ENCODE data around the gene VAMP1. TPM values are rescaled to one million over a fixed set of nuclear protein-coding genes. Genes with fewer than 3 reads are reported as not detected.

The VAMP1 gene
- total RNA-seq, 1 donor from 2014 or later: 4.8 TPM

- no peak for TF ChIP-seq CTCF (IDR thresholded peaks at IDR 0.05; ENCODE audit: insufficient read depth, low read length, poor library complexity, severe bottlenecking)
- Histone ChIP-seq H3K36me3 (ENCODE audit: control insufficient read depth, insufficient read depth, low read length) (no peaks in the 10 kb centered on the region), H3K27me3 (ENCODE audit: control insufficient read depth, insufficient read depth, low read length) (no peaks in the 10 kb centered on the region), H3K4me3 (ENCODE audit: low read depth, low read length) (no peak overlapping the region)
- DNase-seq (ENCODE audit: low read depth): no peak
Measured at GRCh38 chr12:6438345-6438744, 32.1 kb downstream of the VAMP1 start.

- TF ChIP-seq CTCF (IDR thresholded peaks at IDR 0.05; ENCODE audit: insufficient read depth, low read length, poor library complexity, severe bottlenecking): no peak
- H3K27me3 ChIP-seq (ENCODE audit: control insufficient read depth, insufficient read depth, low read length): no peaks in the 10 kb centered on the region
- no peaks in the 10 kb centered on the region for H3K36me3 ChIP-seq (ENCODE audit: control insufficient read depth, insufficient read depth, low read length)
- no peak for DNase-seq (ENCODE audit: low read depth)
- H3K4me3 ChIP-seq (ENCODE audit: low read depth, low read length): no peak overlapping the region
Measured at GRCh38 chr12:6437586-6437985, 32.9 kb downstream of the VAMP1 start.

- H3K4me3 ChIP-seq (ENCODE audit: low read depth, low read length): no peak overlapping the region
- no peaks in the 10 kb centered on the region for H3K36me3 ChIP-seq (ENCODE audit: control insufficient read depth, insufficient read depth, low read length)
- H3K27me3 ChIP-seq (ENCODE audit: control insufficient read depth, insufficient read depth, low read length): no peaks in the 10 kb centered on the region
- DNase-seq (ENCODE audit: low read depth): no peak
- TF ChIP-seq CTCF (IDR thresholded peaks at IDR 0.05; ENCODE audit: insufficient read depth, low read length, poor library complexity, severe bottlenecking): no peak
Measured at GRCh38 chr12:6435961-6436715, 34.3 kb downstream of the VAMP1 start.

- no peak for DNase-seq (ENCODE audit: low read depth)
- no peak for TF ChIP-seq CTCF (IDR thresholded peaks at IDR 0.05; ENCODE audit: insufficient read depth, low read length, poor library complexity, severe bottlenecking)
- Histone ChIP-seq H3K27me3 (ENCODE audit: control insufficient read depth, insufficient read depth, low read length) (no peaks in the 10 kb centered on the region), H3K36me3 (ENCODE audit: control insufficient read depth, insufficient read depth, low read length) (no peaks in the 10 kb centered on the region), H3K4me3 (ENCODE audit: low read depth, low read length) (no peak overlapping the region)
Measured at GRCh38 chr12:6434205-6435140, 36.0 kb downstream of the VAMP1 start.

- Histone ChIP-seq H3K36me3 (ENCODE audit: control insufficient read depth, insufficient read depth, low read length) (no peaks in the 10 kb centered on the region), H3K27me3 (ENCODE audit: control insufficient read depth, insufficient read depth, low read length) (no peaks in the 10 kb centered on the region), H3K4me3 (ENCODE audit: low read depth, low read length) (no peak overlapping the region)
- no peak for DNase-seq (ENCODE audit: low read depth)
- TF ChIP-seq CTCF (IDR thresholded peaks at IDR 0.05; ENCODE audit: insufficient read depth, low read length, poor library complexity, severe bottlenecking): no peak
Measured at GRCh38 chr12:6432991-6433390, 37.5 kb downstream of the VAMP1 start.
